NCI-H146 (cell line): Measurements from ENCODE around the gene CHST11.

ENCODE experiments used
- DNase-seq: peaks from one replicate; lab custom pipeline; 2025; lab: John Stamatoyannopoulos, UW

The CHST11 gene

GRCh38 chr12:104583301-104583700, 126.6 kb downstream of the CHST11 start:
- DNase-seq = no peak

DNA sequence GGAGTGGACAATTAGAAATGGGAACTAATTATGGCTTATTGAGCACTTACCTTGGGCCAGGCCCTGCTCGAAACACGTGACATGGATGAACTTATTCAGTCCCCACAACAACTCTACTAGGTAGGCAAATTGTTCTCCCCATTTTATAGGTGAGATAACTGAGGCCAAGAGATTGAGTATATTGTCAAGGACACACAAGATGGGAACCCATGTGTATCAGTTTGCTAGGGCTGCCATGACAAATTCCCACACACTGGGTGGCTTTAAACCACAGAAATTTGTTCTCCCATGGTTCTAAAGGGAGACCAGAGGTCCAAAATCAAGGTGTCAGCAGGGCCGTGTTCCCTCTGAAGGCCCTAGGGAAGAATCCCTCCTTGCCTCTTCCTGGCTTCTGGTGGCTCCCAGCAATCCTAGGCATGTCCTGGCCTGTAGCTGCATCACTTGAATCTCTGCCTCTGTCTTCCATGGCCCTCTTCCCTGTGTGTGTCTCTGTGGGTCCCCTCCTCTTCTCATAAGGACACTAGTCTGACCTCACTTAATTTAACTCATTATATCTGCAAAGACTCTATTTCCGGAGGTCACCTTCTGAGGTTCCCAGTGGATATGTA, 128.8 kb downstream of the CHST11 start:
- DNase-seq = no peak

DNA sequence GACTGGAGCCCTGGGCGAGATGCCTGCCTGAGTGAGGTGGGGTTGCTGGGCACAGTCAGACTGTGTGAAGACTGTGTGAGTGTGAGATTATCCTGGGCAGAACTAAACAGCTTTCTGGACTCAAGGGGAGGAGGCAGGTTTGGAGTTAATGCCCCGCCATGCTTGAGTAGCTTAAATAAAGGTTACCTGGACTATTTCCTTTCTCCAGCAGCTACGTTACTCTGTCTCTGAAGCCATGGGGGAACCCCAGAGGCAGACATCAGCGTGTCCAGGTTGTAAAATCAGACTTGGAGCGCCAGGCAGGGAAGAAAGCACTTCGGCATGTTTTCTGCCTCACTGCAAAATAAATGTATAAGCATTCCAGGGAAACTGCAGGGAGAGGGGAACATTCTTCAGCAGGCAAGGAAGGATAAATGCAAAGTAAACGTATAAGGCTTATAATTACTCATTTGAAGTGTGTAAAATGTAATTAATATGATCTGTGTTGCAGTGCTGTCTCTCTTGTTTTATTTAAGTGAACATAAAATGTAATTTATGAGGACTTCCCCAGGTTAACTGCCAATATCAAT, 129.7 kb downstream of the CHST11 start:
- no peak for DNase-seq

- DNase-seq = no peak
Observed at GRCh38 chr12:104588047-104588920, 131.5 kb downstream of the CHST11 start.

- no peak for DNase-seq
Observed at GRCh38 chr12:104588921-104589590, 132.3 kb downstream of the CHST11 start.

DNA sequence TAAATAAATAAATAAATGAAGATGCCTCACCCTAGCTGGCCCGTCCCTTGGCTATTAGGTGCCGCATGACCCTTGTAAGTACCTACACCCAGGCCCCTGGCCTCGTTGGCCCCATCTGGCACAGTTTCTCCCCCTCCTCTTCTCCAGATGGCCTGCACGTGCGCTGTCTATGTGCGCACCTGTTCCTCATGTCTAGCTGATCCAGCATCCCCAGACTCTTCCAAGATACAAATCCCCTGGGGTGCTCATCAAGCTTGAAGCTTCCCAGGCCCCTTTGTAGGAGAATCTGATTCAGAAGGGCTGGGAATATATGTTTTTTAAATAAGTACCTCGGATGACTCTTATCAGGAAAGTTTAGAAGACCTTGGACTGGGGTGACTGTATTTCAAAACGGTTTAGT, 133.3 kb downstream of the CHST11 start:
- DNase-seq = no peak

DNA sequence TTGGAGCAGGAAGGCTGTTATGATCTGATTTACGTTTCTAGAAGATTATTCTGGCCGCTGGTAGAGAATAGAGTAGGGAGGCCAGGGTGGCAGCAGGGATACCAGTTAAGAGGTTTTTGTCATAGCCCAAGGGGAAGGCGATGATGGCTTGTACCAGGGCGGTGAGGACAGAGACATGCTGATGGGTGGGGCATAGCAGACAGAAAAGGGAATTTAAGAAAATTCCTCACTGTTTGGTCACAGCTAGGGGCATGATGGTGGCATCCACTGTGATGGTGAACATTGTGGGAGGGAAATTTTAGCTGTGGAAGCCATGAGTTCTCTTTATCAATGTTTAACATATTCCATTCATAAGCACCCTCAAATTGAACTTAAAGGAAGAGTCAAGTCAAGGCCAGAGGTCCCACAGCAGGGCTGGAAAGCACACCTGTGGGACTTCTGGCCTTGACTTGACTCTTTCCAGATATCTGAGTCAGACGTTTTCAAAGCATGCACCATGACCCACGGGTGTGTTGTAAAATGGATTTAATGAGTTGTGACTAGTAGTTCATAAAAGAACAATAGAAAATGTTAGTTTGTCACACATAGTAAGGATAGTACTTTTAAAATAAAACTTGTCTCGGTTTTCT, 134.6 kb downstream of the CHST11 start:
- no peak for DNase-seq

DNA sequence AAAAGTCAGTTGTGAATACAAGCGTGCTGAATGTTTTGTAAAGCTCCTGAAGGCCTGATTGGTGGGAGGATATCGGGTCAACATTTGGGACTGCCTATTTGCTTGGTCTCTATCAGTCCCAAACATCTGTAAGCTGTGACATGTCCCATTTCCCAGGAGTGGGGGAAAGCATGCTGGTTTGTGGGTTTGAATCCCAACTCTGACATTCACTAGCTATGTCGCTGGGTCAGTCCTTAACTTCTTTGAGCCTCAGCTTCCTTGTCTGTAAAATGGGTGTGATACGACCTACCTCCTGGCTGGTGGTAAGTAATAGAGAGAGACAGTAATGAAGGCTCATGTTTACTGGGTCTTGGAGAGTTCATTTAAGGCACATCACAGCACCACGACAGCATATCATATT, 136.7 kb downstream of the CHST11 start:
- DNase-seq = no peak

DNA sequence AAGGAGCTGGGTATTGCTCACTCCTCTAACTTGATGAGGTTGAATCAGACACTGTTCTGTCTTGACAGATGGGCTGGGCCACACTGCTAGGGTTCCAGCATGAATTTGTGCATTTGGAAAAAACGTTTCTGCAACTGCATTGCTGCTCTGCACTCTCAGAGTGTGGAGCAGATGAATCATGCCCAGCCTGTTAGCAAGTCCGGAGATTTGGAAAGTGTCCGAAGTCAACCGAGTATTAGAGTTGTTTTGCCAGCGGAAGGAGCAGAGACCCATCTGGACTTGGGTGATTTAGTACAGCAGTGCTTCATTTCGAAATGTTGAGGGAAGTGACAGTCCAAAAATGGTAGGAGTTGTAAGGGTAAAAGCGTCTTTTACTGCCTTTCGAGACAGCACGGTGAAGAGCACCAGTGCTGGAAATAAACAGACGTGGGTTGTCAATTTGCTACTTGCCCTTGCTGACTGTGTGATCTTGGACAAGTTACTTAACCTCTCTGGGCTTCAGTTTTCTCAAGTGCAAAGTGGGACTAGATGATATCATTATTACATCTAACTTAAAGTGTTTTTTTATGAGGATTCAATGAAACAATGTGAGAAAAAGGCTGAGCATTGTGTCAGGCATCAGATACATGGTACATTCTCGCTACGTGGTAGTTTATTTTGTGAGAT, 139.5 kb downstream of the CHST11 start:
- DNase-seq = no peak

DNA sequence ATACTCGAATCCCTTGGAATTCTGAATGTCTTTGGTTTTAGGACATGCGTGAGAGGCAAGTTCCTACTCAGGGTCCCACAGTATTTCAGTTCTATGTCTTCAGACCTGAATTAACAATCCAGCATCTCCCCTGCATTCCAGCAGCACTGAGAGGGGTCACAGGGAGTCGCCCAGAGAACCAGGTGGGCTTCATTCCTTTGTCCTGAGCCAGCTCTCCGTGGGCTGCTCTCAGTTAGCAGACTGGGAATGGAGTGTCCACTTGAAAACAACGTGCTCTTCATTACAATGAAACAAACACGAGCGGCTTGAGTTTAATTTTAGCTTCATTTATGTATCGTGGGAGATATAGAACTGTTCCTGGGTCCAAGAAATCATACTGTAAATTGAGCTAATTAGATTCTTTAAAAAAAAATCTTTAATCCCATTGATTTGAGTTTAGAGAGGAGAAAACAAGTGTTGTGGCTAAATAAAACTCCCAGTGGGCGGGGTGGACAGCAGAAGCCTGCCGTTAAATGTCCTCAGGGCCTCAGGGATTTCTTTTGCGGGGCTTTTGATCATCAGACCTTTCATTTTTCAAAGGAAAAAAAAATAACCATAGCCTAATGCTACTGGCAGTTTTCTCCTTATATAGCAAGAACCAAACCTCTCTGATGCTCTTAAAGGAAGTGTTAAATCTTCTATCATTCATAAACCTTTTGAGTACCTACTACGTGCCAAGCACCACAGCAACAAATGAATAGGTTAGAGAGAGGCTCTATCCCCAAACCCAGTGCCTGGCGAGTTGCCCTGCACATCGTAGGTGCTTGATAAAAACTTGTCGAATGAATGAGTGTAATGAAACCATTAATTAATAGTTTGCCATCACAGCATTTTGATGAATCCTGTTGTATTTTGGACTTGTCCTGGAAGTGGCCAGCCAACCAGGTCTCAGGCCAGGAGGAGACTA, 140.4 kb downstream of the CHST11 start:
- no peak for DNase-seq

DNA sequence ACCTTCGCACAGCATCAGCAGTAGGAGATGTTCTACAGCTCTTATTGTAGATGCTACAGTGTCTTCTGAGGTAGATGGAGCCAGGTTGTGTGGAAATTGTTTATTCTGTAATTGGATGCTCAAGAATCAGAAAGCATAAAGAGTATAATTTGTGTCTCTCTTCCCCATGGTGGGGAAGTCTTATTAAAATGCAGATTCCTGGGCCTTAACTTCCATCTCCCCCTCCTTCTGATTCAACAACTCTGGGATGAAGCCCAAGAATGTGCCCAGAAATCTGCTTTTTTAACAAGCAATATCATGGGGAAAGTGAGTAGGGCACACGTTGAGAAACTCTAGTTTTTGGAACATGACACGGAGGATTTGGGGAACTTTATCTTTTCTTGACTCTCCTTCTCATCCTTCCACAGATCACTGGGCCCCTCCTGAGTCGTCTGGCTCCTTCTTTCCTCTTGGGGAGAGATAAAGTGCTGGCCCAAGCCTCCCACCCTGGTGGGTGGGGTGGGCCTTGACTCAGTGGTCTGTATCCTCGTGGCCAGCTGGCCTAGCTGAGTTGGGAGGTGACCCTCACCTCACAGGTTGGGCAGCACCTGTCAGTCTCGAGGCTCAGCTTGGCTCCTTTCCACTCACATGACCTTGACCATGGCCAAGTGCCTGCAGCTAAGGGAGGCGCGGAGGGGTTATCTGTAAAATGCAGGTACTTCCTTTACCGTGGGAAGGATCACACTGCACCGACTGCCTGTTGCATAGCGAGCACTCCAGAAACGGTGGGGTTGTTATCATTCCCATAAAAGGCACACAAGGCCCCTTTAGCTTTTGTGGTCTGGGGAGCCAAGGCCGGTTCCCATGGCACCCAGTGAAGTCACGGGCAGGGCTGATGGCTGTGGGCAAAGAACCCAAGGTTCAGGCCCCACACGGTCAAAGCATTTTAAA, 141.9 kb downstream of the CHST11 start:
- no peak for DNase-seq

DNA sequence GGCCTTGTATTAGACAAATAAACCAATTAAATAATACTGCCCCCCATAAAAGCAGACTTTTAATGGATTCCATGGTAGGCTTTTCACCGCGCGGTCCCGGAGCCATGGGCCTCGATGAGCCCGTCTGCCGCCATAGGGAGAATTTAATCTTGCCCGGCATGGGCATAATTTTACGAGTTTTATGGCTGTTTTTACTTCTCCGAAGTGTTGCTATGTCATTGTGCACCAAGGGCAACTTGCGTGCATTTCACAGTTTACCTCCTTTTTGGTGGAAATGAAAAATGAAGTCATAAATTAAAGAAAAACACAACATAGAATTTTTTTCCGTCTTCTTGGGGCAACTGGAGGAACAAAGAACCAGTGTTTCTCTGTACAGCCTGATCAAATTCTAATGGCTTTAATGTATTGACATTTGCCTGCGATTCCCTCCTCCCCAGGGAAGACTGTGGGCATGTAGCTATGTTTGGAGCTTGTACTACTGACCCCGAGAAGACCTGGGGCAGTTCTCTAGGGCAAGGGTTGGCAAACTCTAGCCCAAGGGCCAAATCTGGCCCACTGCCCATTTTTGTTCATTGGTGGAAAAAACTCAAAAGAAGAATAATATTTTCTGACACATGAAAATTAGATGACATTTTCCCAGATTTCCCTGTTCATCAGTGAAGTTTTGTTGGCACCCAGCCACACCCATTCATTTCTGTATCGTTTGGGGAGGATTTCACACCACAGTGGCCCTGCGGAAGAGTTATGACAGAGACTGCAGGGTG, 142.7 kb downstream of the CHST11 start:
- DNase-seq = no peak

GRCh38 chr12:104600036-104600712, 143.4 kb downstream of the CHST11 start:
- no peak for DNase-seq

DNA sequence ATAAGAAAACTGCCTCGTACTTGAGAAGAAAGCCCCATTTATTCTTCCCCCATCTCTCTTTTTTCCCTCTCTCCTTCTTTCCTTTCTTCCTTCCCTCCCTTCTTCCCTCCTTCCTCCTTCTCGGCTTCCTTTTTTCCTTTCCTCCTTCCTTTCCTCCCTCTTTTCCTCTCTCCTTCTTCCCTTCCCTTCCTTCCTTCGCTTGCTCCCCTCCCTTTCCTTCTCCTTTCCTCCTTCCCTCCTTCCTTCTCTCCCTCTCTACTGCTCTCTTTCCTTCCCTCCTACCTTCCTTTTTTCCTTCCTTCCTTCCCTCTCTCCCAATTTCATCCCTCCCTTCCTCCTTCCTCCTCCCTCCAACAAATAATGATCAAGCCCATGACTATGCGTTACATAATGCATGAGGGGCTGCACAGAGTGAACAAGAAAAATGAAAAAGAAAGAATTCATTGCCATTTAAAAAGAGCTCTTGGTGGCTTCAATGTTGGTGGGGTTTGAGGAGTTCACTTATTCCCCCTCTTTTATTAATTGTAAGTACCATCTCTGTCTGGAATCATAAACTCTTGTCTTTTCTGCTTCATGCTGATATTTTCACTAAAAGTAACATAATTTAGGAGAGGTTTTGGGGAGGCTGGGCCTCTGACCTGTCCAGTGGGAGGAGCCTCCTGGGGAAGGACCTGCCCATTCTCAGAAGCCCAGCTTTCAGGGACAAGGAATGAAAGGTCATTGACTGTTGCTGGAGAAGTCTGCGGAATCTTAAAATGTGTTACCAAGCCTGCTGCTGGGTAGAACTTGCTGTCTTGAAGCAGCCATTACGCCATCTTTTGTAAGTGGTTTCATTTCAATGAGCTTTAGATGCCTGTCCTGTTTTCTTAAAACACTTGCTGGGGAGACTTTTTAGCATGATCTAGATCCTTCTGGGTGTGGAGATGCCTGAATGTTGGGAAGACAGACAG, 144.3 kb downstream of the CHST11 start:
- DNase-seq = no peak

DNA sequence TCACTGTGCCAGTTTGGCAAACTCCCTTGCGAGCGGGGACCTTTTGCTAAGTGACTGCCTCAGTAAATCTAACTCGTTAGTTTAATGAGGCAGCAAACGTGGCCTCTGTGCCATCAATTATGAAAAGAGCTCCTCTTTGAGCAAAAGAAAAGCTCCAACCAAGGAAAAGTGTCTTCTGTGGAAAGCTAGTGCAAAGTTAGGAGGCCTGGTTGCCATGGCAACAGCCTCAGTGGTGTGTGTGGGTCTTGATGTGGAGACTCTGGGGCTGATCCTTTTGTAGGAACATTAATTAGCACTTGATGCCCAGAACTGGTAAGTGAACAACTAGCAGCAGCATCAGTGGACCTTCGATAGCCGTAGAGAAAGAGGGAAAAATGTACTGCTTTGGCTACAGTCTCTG, 145.7 kb downstream of the CHST11 start:
- no peak for DNase-seq

- no peak for DNase-seq
Observed at GRCh38 chr12:104602896-104603295, 146.1 kb downstream of the CHST11 start.

DNA sequence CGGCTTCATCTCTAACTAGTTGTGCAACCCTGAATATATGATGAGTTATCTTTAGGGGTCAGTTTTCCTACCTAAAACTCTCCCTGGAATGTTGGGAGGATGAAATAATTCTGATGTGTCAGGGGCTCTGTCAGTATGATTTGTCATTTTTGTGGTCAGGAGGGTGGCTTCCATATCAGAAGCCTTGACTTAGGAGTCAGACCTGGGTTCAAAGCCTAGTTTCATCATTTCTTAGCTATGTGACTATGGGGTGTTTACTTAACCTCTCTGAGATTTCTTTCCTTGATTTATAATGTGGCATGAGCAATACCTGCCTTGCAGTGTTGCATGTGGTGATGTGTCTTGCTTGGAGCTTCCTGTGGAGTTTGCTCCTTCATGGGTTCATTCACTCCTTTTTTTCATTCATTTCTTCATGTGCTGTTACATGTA, 146.8 kb downstream of the CHST11 start:
- no peak for DNase-seq
